PC-9 (cell line): Measurements from ENCODE around the gene PRDM15.

Experiments used
- CTCF ChIP-seq: fragments of 200-600 bp; sonication (generic); conservative IDR thresholded peaks from 2 replicates; pipeline ENCODE4 v1.6.1; 2017; ENCODE audit warnings: mixed run types, antibody characterized with exemption, mild to moderate bottlenecking, moderate library complexity
- EZH2 ChIP-seq: fragments of 200-600 bp; sonication (generic); IDR thresholded peaks from 2 replicates; pipeline ENCODE4 v1.8.0; 2017; ENCODE audit warnings: antibody characterized with exemption, low read depth

- TF ChIP-seq CTCF (no peak), EZH2 (no peak)
Observed at GRCh38 chr21:41901782-41902181, 22.6 kb upstream of the PRDM15 start.
